ENCODE results near the gene NDRG2.

NDRG2 gene

GRCh38 chr14:21024585-21025370 is at the start of gene NDRG2:
Gene NDRG2 (minus strand): TSS chr14:21025061. CDS start chr14:21023315, 1,746 bp downstream.
- no peak for DNase-seq (ENCODE audit: low read depth)

GRCh38 chr14:21073921-21074320 is 49.1 kb upstream of the NDRG2 start:
- no peak for DNase-seq (ENCODE audit: low read depth)

GRCh38 chr14:21072781-21073339 is 48.0 kb upstream of the NDRG2 start:
- no peak for DNase-seq (ENCODE audit: low read depth)

- DNase-seq (ENCODE audit: low read depth), result peak; percentile 61
Observed at GRCh38 chr14:21072031-21072473, 47.2 kb upstream of the NDRG2 start.

- peak; percentile 92 for DNase-seq (ENCODE audit: low read depth)
Observed at GRCh38 chr14:21071225-21072030, 46.6 kb upstream of the NDRG2 start.

GRCh38 chr14:21070610-21071224 is 45.9 kb upstream of the NDRG2 start:
- DNase-seq (ENCODE audit: low read depth), result peak; percentile 41

GRCh38 chr14:21070083-21070609 is 45.3 kb upstream of the NDRG2 start, which contains the start of gene ARHGEF40:
Gene ARHGEF40 (plus strand): TSS chr14:21070304. CDS start chr14:21070397, 93 bp downstream.
- no peak for DNase-seq (ENCODE audit: low read depth)

- no peak for DNase-seq (ENCODE audit: low read depth)
Observed at GRCh38 chr14:21069388-21070082, 44.7 kb upstream of the NDRG2 start.

- DNase-seq (ENCODE audit: low read depth), result peak; percentile 39
Observed at GRCh38 chr14:21068521-21069387, 43.9 kb upstream of the NDRG2 start.

- no peak for DNase-seq (ENCODE audit: low read depth)
Observed at GRCh38 chr14:21066882-21067502, 42.1 kb upstream of the NDRG2 start.

- peak; percentile 87 for DNase-seq (ENCODE audit: low read depth)
Observed at GRCh38 chr14:21063479-21063878, 38.6 kb upstream of the NDRG2 start.

GRCh38 chr14:21061347-21061668 is 36.4 kb upstream of the NDRG2 start:
- no peak for DNase-seq (ENCODE audit: low read depth)

- no peak for DNase-seq (ENCODE audit: low read depth)
Observed at GRCh38 chr14:21060614-21061346, 35.9 kb upstream of the NDRG2 start.

- DNase-seq (ENCODE audit: low read depth), result no peak
Observed at GRCh38 chr14:21059842-21060613, 35.2 kb upstream of the NDRG2 start.

- no peak for DNase-seq (ENCODE audit: low read depth)
Observed at GRCh38 chr14:21058903-21059302, 34.0 kb upstream of the NDRG2 start.

- peak; percentile 58 for DNase-seq (ENCODE audit: low read depth)
Observed at GRCh38 chr14:21057803-21058675, 33.2 kb upstream of the NDRG2 start, which contains the start of gene RNASE8. Gene RNASE8 (plus strand): TSS chr14:21057822. CDS start chr14:21057893, 71 bp downstream.

- no peak for DNase-seq (ENCODE audit: low read depth)
Observed at GRCh38 chr14:21056520-21057163, 31.8 kb upstream of the NDRG2 start.

Data from amniotic epithelial cell (primary cell).